GM18870 (cell line): ENCODE results near the gene ATP11A.
"Not testable (repeated sequence)": the region's sequence is repeated elsewhere in the genome, so short reads cannot be mapped to it uniquely, and the experiment has no call there.

Experiments used
- ATAC-seq: cut with Tn5 transposase; IDR thresholded peaks from one replicate; pipeline ENCODE4 v1.9.1; 2021; ENCODE audit warnings: moderate library complexity; ENCODE audit not compliant: unreplicated experiment

The ATP11A gene

DNA sequence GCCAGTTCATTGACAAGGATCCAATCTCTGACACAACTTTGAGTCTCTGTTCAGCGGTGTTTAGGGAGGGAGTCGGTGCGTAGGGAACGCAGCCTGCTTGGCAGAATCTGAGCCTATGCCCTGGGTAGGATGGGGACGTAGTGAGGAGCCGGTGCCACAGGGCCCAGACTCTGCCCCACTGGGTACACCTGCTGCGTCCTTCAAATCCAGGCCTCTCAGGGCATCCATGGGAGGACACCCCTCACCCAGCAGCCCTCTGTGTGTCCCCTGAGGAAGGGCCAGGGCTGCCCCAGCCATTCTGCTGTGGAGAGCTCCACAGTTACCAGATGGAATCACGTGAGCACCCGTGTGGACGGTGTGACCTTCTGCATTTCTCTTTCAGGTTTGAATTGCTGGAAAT lies 146.0 kb downstream of the ATP11A start:
- no peak for ATAC-seq

DNA sequence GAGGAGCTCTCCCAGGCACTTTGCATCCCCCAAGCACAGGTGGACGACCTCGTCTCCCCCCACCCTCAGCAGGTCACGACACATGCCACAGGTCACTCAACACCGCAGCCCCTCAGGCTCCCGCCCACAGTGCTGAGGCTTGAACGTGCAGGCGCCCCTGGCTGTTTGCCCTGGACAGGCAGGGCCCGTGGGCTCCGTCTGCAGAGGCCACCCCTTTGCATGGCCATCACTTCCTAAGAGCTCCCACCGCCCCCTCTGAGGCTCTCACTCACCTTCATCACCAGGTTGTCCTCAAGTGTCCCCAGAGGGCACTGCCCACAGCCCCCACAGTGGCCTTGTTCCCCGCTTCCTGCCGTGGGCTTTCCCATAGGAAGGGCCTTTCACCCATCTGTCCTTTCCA lies 147.1 kb downstream of the ATP11A start:
- ATAC-seq = no peak

DNA sequence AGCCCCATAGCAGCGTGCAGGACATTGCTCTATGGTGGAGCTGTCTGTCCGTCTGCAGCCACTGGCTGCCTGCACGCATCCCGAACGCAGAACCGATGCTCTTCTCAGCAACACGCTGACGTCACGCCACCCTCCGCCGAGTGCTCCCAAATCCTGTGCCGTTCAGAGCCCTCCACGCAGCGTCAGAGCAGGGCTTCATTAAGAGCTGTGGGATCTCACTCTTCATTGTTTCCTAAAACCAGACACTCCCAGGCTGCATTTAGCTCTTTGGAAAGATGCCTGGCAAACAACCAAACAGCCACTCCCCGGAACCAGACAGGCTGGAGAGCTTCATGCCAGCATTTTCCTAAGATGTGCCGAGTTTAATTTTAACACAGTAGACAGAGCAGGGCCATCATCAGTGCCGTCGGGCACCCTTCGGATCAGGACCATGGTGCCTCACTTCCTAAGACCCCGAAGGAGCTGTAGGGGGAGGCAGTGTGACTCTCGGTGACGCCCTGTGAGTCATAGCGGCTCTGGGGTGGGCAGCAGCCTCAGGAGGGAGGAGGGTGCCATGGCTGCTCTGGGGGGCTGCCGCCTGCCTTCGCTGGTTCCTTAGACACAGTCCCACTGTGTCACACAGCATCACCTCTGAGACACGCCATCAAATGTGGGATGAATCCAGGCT lies 147.7 kb downstream of the ATP11A start:
- no peak for ATAC-seq

DNA sequence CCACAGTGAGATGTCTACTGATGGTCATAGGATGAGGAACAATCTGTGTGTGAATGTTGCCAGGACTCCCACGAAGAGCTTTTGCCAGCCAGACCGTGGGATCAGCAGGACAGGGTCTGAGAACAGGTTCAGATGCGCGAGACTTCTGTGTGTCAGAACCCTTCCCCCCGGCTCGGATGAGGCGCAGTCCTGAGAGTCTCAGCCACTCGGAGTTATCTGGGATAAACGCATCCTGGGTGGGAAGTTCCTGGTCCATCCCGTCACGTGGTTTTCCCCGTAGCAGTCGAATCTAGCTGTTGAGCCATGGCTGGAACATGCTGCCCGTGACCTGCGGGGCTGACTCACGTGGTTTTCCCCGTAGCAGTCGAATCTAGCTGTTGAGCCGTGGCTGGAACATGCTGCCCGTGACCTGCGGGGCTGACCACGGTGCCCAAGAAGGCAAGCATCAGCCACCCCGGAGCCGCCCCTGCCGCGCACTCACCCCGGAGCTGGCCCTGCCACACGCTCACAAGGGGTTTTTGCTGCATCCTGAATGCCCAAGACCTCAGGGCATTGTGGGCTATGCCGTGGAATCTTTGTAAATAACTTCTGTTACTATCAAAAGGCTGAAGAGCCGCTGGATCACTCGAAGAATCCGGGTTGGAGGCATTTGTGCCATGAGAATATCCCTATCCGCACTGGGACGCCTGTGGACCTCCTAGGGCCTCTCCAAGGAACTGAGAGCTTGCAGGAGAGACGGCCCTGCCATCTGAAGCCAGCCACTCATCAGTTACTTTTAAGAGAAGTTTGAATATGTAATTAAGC lies 148.4 kb downstream of the ATP11A start:
- ATAC-seq = no peak

DNA sequence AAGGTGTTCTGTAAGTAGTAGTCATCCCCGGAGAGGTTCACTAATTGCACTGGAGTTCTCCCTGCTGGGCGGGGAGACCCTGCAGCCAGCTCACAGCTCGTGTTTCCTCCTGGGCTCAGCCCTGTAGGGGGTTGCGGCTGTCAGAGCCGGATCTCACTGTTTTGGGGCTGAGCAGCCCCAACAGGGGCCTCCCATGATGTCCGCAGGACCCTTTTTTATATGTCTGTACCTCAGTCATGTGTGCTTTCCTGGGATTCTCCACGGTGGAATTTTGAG lies 148.9 kb downstream of the ATP11A start:
- no peak for ATAC-seq

DNA sequence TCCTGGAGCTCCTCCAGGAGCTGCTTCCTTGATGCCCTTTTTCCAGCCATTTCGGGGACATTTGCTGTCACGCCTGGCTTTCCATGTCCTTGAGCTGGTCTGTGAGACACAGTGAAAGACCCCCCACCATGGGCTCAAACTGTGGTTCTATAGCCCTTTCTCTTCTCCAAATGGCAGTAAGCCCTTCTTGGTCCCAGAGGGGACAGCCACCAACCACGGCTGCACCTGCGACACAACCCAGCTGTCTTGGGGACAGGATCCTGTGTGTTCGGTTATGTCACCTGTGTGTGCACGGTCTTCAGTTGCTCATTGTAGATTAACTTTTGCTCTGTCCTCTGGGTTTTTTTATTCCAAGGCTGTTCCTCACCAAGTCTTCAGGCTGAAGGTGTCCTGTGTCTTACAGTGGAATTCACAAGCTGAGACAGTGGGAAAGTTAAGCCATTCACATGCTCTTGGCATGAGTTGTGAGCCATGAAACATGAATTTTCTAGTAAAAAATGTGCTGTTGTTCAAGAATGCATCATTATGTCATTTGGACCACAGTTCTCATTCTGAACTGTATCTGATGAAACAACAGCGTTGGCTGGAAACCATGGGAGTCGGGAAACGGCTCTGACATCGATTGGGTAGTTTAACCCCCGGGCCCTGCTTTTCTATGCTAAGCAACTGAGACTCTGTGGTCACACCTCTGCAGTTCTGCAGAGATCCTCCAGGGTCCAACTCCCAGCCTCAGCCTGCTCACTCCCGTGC lies 149.7 kb downstream of the ATP11A start:
- no peak for ATAC-seq

DNA sequence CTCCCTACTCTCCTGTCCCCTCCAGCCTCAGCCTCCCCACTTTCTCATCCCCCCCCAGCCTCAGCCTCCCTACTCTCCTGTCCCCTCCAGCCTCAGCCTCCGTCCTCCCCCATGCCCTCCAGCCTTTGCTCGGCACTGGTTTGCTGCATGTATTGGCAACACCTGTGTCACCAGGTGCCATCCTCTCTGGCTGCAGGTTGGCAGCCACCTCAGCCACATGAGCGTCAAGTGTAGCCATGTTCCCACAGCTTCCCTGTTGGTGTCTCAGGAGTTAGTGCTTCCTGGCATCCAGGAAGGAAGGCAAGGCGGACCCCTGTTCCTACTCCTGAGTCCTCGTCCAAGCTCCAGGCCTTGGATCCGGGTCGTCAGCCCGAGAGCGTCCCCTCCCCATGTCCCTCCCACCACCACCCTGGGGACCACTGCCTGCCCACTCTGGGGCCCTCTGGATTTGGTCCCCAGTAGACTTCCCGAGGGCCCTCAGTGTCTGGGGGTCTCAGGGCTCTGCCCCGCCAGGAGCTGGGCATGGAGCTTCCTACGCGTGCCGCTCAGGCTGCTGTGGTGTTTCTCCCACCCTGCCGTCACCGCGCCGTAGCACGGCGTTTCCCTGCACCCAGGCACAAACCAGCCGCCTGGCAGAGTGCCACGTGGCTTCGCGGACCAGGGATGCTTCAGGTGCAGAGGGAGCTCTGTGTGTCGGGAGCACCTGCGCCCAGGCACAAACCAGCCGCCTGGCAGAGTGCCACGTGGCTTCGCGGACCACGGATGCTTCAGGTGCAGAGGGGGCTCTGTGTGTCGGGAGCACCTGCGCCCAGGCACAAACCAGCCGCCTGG lies 150.8 kb downstream of the ATP11A start:
- no peak for ATAC-seq

DNA sequence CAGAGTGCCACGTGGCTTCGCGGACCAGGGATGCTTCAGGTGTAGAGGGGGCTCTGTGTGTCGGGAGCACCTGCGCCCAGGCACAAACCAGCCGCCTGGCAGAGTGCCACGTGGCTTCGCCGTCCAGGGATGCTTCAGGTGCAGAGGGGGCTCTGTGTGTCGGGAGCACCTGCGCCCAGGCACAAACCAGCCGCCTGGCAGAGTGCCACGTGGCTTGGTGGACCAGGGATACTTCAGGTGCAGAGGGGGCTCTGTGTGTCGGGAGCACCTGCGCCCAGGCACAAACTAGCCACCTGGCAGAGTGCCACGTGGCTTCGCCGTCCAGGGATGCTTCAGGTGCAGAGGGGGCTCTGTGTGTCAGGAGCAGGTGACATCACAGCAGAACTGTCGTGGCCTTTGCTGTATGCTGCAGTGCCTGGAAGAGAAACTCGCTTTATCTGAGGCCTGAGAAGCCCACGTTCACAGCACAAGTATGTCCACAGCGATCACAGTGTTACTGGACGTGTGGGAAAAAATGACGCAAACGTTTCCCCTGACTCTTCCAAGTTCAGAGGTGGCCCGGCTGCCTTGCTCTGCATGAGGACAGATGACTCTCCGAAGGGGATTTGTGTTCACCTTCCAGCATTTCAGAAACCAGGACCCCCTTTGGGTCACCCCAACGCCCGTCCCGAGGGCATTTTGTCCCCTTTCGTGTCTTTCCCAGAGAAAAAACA lies 151.6 kb downstream of the ATP11A start:
- not testable (repeated sequence) for ATAC-seq

DNA sequence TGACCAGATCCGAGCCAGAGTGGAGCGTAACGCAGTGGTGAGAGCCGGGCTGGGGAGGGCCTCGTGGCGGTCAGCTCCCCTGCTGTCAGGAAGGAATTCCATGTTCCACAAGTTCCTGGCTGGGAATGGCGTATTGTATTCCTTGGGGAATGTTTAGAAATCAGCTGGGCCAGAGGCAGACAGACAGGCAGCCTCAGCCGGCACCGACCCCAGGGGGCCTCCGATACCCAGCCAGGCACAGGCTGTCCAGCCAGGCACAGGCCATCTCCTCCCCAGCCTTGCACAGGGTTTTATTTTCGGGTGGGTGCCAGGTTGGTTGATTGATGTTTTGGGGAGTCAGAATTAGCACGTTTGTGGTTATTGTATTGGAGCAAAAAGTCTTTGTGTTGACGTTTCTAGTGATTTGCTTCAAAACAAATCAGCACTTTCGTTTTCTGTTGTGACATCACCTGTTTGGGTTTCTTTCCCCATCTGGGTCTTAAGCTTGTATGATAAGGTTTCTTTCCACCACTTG lies 152.6 kb downstream of the ATP11A start:
- no peak for ATAC-seq

DNA sequence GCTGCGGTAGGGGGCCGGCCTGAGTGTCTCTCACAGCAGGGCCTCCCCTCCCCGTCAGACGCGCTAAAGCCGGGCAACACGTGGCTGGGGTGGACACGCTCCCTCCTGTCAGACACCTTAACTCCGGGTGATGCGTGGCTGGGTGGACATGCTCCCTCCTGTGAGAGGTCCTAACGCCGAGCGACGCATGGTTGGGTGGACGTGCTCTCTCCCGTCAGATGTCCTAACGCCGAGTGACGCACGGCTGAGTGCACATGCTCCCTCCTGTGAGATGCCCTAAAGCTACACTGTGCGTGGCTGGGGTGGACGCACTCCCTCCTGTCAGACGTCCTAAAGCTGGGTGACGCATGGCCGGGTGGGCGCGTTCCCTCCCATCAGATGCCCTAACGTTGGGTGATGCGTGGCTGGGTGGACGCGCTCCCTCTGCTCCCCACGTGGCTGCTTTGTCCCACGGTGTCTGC lies 153.1 kb downstream of the ATP11A start:
- no peak for ATAC-seq

DNA sequence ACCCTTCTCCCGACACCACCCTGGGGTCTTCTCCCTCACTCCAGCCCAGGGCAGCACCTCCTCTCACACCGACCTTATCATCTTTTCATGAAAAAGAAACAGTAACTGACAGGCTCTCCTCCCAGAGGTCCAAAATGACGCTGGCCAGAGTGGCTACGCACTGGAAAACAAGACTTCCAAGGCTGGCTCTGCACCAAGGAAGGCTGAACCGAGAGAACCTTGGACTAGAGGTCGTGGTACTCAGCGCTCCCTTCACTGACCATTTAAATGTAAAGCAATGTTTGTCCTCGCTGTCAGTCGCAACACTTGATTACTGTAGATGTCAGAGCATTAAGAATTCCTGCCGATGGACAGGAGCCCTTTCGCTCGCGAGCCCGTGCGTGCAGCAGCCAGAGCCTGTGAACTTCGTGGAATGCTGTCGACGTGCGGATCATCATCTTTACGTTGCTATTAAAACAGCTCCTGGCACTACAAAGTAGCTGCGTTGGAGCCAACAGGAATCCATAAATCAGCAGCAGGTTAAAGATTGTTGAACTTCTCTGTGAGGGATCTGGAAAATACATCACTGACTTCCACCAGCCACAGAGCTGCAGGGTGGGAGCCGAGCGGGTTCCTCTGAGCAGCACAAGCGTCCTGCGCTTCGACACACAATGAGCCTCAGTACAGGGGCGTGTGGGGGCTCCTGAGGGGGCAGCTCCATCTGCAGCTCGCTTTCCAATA lies 153.7 kb downstream of the ATP11A start:
- no peak for ATAC-seq

DNA sequence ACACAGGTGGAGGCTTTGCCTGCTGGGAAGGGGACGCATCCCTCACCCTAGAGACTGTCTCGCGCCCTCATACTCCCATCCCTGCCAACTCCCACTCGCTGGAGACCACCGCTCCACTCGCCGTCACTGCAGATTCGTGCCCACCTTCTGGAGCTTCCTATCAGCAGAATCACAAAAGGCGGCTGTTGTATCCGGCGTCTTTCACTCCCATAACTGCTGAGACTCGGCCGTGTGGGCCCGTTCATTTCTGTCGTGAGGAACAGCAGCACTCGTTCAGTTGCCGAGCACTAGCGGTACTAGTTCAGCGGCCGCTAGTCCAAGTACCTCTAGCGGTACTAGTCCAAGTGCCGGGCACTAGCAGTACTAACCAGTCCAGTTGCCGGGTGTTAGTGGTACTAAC lies 154.6 kb downstream of the ATP11A start:
- ATAC-seq = no peak

DNA sequence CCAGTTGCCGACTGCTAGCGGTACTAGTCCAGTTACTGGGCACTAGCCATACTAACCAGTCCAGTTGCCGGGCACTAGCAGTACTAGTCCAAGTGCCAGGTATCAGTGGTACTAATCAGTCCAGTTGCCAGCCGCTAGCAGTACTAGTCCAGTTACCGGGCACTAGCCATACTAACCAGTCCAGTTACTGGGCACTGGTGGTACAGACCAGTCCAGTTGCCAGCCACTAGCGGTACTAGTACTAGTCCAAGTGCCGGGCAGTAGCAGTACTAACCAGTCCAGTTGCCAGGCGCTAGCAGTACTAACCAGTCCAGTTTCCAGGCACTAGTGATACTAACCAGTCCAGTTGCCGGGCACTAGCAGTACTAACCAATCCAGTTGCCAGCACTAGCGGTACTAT lies 155.0 kb downstream of the ATP11A start:
- ATAC-seq = no peak

DNA sequence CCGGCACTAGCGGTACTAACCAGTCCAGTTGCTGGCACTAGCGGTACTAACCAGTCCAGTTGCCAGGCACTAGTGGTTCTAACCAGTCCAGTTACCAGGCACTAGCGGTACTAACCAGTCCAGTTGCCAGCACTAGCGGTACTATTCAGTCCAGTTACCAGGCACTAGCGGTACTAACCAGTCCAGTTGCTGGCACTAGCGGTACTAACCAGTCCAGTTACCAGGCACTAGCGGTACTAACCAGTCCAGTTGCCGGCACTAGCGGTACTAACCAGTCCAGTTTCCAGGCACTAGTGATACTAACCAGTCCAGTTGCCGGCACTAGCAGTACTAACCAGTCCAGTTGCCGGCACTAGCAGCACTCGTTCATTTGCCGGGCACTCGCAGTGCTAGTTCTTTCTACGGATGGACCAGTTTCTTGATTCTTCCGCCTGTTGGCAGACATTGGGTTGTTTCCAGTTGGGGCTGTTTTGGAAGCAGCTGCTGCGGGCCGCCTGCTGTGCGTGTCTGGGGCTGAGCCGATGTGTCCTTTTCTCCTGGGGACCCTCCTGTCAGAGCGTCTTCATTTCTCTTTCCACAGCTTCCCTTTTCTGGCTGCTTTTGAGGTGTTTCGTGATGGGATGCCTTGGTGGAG lies 155.8 kb downstream of the ATP11A start:
- no peak for ATAC-seq

DNA sequence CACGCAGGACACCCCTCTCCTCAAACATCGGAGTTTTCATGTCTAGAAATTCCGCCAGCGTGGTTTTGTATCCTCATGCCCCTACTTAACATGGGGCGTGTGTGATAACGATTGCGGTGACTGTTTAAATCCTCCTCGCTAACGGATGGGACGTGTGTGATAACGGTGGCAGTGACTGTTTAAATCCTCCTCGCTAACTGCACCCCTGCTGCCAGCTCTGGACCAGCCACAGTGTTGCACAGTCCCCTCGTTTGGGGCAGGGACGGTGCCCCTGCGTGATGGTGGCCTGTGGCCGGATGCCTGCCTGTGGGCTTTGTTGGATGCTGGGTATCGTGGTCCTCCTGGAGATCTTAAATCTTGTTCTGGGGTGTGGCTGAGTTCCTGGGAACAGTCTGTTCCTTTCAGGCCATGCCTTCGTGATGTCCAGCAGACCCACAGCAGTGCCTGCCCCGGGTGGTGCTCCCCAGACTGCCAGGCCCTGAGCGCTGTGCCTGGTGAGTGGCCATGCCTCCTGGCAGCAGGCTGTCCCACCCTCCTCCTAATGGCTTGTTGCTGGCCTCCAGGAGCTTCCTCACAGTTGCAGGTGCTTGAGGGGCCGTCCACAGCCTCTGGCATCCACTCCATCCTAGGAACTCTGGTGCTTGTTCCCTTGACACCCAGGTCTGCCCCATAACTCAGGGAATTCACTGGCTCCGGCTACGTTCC lies 156.7 kb downstream of the ATP11A start:
- ATAC-seq = no peak

DNA sequence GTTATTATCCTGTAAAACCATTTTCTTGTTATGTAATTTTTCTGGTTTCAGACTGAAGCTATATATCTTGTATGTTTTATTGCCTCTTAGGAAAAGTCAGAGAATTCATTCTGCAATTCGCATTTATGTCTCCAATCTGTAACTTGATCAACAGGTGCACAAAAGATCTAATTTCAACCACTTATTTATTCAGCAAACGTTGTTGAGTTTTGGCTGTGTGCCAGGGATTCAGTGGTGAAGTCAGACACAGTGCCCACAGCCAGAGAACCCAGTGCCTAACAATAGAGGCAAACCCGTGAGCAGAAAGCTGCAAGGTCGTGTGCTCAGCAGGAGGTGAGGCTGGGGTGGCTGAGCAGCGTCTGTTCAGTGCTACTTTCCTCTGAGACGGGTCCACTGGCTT lies 159.7 kb downstream of the ATP11A start:
- ATAC-seq = no peak

DNA sequence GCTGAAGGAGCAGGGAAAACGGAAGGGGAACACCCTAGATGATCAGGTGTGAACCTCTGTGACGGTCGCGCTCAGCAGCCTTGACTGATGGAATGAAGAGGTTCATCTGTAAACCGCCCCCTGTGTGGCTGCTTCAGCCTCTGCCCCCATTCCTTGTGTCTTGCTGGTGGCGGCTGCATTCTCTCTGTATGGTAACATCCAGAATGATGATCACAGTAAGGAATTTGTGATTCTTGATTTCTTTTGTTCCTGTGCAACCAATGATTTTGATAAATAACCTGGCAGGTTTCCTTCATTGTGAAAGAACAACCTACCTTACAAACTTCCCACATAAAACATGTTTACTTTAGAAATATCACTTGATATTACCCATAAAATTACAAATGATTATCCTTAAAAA lies 160.4 kb downstream of the ATP11A start:
- no peak for ATAC-seq
